ENCODE data around the gene ILKAP.

ILKAP gene

DNA sequence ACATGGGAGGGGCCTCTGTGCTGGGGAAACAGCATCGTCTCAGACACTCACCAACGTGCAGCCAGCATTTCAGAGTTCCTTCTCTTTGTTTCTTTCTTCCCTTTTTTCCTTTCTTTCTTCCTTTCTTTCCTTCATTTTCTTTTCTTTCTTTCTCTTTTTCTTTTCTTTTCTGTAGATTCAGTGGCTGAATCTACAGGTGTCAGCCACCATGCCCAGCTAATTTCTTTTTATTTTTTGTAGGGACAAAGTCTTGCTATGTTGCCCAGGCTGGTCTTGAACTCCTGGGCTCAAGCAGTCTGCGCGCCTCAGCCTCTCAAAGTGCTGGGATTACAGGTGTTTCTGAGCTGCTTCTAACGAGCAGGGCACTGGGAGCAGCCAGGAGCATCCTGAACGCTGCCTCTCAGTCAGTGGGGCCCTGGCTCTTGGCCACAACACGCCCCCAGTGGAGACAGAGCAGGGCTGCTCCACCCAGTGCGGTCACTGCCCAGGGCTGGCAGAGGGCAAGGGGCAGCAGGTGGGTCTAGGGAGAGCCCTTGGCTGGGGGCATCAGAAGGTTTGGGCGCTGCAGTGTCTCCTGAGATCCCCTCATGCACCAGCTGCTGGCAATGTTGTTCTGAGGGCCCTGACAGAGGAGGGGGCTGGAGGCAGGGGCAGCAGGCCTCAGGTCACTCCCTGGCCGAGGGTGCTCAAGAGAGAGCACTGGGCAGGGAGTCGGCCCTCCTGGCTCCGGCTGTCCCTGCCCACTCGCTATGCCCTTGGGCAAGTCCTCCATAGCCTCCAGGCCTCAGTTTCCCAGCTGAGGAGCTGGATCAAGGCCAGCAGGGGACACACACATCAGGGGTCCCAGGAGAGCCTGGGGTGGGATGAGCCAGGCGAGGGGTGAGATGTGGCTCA lies 69.7 kb downstream of the ILKAP start:
- DNase-seq, result no peak

DNA sequence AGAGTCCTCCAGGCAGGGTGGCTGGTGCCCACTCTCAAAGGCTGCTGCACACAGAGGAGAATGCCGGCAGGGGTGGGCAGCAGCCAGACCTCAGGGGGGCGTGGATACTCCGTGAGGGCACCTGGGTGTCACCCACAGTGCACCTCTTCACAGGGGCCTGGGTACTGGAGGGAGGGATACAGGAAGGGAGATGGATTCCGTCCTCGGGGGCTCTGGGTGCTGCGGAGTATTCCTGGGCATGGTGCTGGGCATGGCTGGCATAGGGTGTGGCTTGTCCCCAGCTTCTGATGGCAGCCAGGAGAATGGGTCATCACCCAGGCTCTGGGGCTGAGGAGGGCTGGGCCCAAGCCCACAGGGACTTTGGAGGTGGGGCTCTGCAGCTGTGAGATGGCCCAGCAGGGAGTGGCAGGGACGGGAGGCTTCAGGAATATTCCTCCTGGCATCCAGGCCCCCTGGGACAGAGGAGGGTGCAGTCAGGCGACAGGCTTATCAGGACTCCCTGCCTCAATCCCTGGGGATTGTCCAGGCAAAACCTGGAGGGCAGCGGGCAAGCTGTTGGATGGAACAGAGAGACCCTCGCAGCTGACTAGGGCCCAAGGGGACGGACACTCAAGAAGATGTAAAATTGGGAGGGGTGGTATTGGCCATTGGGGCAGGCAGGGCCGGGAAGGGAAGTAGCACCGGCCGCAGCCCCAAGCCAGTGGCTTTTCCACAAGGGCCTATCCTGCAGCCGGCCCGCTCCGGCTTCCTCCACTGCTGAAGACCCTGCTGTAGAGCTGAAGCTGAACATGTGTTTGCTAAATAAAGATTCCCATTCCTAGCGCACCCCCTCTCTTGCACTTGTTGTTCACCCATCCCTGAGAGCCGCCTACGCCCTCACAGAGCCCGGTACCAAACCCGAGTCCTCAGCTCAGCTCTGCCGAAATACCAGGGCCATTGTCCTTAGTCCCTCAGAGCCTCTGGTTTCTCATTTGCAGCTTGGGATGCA lies 70.7 kb downstream of the ILKAP start:
- DNase-seq, result no peak

DNA sequence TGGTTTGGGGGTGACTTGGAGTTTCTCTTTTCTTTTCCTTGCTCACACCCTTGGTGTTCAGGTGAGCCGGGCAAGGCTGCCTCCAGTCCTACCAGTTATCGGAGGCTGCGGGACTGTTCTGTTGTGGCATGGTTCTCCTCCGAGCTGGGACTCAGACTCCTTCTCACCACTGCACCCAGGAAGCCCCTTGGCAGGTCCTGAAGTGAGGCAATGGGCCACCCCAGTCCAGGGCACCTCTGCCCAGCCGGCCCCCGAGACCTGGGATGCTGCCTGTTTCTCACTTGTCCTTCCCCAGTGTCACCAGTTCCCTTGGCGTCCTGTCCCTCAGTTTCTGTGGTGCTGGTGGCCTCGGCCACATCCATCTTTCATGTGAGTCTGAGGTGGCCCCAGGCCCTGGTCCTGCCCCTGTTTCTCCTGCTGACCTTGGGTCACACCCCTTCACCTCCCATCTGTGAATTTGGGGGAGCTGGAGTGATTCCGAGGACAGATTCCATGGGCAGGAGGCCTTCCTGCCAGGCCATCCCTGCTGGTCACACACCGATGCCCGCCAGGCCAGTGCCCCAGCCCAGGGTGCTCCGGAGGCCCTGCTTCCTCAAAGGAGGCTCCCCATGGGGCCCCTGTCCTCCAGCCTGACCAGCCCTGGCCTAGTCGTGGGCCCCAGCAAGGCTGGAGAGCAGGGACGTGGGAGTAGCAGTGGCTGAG lies 71.6 kb downstream of the ILKAP start:
- no peak for DNase-seq

DNA sequence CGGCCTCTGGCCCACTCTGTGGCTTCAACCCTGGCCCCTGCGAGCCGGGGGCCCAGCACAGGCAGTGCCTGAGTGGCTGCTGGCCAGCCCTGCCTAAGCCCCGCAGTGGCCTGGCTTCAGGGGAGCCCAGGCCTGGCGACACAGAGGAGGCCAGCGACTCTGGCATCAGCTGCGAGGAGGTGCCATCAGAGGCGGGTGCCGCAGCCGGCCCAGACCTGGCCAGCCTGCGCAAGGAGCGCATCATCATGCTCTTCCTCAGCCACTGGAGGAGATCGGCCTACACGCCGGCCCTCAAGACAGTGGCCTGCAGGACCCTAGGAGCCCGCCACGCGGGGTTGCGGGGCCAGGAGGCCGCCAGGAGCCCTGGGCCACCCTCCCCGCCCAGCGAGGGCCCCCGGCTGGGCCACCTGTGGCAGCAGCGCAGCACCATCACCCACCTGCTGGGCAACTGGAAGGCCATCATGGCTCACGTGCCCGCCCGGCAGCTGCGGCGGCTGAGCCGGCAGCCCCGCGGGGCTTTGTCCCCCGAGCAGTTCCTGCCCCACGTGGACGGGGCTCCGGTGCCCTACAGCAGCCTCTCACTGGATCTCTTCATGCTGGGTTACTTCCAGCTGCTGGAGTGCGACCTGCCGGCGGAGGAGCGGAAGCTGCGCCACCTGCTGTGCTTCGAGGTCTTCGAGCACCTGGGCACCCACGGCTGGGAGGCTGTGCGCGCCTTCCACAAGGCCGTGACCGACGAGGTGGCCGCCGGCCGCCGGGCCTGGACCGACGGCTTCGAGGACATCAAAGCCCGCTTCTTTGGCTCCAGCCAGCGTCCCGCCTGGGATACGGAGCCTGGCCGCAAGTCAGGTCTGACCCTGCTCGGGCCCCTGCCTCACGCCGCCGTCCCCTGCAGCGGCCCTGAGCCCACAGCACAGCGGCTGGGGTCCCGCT lies 72.5 kb downstream of the ILKAP start:
- DNase-seq, result no peak

DNA sequence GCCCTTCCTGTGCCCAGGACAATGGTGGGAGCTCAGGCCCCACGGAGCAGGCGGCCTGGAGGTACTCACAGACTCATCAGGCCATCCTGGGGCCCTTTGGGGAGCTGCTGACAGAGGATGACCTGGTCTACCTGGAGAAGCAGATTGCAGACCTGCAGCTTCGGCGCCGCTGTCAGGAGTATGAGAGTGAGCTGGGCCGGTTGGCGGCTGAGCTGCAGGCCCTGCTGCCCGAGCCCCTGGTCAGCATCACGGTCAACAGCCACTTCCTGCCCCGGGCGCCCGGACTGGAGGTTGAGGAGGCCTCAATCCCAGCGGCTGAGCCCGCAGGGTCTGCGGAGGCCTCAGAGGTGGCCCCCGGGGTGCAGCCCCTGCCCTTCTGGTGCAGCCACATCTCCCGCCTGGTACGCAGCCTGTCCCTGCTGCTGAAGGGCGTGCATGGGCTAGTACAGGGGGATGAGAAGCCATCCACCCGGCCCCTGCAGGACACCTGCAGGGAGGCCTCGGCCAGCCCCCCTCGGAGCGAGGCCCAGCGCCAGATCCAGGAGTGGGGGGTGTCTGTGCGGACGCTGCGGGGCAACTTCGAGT lies 73.3 kb downstream of the ILKAP start:
- DNase-seq, result no peak

DNA sequence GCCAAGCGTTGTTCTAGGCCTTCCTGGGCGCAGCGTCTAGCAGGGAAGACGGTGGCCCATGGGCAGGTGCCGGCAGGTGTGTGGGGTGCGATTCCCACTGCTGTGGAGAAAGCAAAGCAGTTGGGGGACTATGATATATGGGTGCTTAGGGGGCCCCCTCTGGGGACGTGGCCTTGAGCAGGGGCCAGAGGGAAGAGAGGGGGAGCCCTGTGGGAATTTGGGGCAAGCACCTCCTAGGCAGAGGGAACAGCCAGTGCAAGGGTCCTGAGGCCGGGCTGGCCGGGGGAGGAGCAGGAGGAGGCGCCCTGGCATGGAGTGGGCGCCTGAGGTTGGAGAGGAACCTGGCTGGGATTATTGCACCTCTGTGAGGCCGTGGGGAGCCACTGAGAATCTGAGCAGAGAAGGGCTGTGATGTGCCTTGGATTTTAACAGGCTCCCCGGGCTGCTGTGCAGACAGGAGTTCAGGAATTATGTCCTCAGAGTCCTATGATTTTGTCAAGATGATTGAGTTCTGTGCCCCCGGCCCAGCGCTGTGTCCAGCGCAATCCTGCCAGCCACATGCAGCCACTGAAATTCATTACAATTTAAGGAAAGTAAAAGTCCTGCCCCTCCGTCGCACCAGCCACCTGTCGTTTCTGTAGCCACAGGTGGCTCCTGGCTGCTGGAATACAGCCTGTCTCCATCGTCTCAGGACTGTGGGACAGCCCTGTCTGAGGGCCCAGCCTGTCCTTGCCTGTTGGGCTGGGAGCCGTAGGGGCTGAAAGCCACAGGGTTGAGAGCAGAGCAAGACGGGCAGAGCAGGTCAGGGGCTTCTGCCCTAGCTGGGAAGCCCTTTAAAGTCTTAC lies 74.1 kb downstream of the ILKAP start:
- DNase-seq, result no peak

DNA sequence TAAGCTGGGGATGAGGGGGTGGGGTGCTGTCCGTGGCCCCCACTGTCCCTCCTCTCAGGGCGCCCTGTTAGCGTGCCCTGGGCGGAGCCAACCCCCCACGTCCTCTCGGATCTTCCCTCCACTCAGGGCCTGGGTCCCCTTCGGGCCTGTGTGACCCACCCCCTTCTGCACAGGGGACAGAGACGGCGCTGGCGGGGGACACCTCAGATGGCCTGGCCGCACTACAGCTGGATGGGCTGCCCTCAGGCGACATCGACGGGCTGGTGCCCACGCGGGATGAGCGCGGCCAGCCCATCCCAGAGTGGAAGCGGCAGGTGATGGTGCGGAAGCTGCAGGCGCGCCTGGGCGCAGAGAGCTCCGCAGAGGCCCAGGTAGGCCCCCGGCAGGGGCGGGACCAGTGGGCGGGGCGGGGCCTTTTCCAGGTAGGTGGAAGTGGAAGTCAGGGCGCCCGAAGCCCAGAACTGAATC lies 74.9 kb downstream of the ILKAP start:
- DNase-seq, result no peak

GRCh38 chr2:238128061-238128440 lies 75.4 kb downstream of the ILKAP start:
- DNase-seq, result no peak

GRCh38 chr2:238127165-238128060 lies 76.1 kb downstream of the ILKAP start:
- DNase-seq, result no peak

GRCh38 chr2:238126775-238127164 lies 76.7 kb downstream of the ILKAP start:
- no peak for DNase-seq

DNA sequence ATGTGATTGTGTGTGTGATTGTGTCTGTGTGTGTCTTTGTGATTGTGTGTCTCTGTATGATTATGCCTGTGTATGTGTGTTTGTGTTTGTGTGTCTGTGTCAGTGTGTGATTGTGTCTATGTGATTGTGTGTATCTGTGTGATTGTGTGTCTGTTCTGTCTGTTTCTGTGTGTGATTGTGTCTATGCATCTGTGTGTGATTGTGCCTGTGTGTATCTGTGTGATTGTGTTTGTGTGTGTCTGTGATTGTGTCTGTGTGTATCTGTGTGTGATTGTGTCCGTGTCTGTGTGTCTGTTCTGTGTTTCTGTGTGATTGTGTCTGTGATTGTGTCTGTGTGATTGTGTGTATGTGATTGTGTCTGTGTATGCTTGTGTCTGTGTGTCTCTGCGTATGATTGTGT lies 77.2 kb downstream of the ILKAP start:
- no peak for DNase-seq

DNA sequence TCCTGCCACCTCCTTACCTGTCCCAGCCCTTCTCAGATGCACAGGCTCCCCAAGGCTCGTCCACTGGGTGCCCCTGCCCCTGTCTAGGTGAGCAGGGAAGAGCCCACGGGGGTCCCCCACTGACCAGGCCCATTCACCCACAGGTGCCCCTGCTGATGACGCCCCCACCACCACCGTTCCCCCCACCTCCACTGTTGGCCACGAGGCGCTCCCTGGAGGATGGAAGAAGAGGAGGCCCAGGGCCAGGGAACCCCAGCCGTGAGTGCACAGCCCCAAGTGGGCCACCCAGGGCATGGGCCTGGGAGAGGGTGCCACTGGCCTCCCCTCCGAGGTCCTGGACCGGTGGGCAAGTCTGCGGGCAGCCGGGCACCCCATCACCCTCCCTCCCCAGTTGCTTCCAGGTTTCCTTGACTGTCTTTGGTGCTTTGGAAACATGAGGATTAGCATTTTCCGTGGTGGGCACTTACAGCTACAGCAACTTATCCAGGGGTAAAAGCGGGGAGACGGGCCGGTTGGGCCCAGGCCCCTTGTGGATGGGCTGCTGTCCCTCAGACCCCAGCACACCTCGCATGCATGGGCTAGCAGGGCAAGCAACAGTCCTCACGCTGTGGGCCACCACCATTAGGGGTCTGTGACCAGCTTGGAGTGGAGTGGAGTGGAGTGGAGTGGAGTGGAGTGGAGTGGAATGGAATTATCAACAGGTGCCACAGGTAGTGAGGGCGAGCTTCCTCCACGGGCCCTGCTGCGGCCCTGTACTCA lies 78.2 kb downstream of the ILKAP start:
- no peak for DNase-seq

DNA sequence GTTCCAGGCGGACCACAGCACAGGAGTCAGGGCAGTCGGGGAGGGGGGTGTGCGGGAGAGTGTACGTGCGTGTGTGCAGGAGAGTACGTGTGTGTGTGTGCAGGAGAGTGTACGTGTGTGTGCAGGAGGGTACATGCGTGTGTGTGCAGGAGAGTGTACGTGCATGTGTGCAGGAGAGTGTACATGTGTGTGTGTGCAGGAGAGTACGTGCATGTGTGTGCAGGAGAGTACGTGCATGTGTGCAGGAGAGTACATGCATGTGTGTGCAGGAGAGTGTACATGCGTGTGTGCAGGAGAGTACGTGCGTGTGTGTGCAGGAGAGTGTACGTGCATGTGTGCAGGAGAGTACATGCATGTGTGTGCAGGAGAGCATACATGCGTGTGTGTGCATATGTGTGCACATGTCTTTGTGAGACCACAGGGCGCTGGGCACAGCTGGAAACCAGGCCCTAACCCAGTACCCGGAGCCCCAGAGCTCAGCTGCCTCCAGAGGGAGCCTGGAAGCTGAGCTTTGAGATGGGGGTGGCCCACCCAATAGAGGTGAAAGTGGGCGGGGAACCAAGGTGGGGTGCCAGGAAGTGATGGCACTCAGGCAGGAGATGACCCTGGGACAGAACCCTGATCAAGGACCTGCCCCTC lies 78.9 kb downstream of the ILKAP start:
- DNase-seq, result no peak

DNA sequence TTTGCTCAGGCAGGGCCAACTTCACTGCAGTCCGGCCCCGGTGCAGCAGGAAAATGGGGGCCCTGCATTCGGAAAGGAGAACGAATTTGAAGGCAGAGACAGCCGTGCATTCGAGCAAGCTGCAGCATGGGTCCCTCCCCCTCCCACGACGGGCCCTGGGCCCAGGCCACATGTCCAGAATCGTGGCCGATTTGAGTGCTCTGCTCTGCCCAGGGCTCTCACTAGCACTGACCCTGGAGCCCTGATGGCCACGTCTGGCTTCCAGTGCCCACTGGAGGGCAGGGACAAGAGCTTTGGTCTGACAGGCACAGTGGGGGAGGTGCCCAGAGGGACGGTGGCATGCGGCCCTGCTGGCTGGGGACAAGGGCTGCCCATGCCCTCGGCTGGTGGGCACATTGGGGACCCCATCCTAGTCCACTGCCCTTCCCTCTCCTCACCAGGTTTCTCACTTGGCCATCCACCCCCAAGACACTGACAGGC lies 79.5 kb downstream of the ILKAP start:
- no peak for DNase-seq

- no peak for DNase-seq
Observed at GRCh38 chr2:238123218-238123971, 80.1 kb downstream of the ILKAP start.

- no peak for DNase-seq
Observed at GRCh38 chr2:238122287-238123217, 80.9 kb downstream of the ILKAP start.
